ENCODE results near the gene ROM1.

The ROM1 gene

GRCh38 chr11:62652161-62653006 lies 39.3 kb downstream of the ROM1 start:
- peak; percentile 30 for DNase-seq

- DNase-seq = no peak
Measured at GRCh38 chr11:62654297-62654696, 41.2 kb downstream of the ROM1 start.

- DNase-seq = no peak
Measured at GRCh38 chr11:62656796-62657429, 43.9 kb downstream of the ROM1 start.

- DNase-seq = peak; percentile 46
Measured at GRCh38 chr11:62664405-62665074, 51.5 kb downstream of the ROM1 start.

Data from effector CD4-positive, alpha-beta T cell (primary cell).